Activated CD4-positive, CD25-positive, alpha-beta regulatory T cell treated with anti-CD3 and anti-CD28 coated beads, Interleukin-2, amount 50 U/mL, for 16 hours (primary cell): Measurements from ENCODE around the gene KIRREL1.

Source experiments
- DNase-seq: peaks from one replicate; pipeline ENCODE4 v3.0.0-alpha.2; 2020; ENCODE audit warnings: low read depth, low spot score

Gene KIRREL1

DNA sequence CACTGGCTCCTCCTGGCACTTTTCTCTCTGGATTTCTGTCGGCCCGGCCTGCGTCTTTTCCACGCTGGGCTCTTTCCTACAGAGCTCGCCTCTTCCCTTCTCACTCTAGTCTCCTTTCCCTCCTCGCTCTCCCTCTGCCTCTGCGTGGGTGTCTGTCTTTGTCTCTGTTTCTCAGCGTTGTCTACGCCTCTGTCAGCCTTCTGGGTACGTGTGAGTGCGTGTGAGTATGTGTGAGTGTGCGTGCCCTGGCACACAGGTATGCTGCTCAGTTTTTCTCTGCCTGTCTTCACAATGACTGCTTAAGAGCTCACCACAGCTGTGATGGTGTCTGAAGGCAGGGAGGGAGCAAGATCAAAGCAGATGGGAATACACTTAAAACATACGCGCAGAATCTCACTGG lies 77.7 kb downstream of the KIRREL1 start:
- no peak for DNase-seq

DNA sequence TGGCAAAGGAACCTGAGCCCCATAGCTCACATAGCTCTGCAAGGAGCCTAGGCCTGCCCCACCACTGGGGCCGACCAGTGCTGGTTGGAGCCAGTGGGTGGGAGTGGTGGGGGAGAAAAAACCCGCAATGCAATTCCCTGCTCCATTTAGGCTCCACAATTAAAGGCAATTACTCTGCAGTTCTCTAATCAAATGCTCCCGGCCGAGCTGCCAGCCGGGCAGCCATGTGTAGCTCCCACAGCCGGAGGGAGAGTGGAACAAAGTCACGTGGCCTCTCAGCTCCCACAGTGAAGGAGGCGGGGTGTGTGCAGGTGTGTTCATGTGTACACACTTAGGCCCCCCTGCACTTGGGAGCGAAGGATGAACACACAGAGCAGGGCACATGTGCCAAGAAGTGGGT lies 81.6 kb downstream of the KIRREL1 start:
- DNase-seq = no peak

DNA sequence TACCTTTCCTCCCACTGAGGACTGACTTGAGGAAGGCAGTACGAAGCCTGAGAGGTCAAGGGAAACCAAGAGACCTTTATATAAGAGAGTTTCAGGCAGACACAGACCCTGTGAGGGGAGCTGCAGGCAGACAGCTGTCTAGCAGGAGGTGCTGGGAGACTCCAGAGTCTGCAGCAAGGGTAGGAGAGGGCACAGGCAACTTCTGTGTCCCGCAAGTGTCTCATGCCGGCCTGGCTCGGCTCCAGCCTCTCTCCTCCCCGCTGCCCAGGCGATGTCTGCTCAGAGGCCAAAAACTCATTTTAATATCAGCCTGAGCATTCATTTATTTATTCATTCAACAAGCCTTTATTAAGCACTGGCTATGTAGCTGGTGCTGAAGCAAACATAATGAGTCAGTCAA lies 83.0 kb downstream of the KIRREL1 start:
- DNase-seq = no peak

DNA sequence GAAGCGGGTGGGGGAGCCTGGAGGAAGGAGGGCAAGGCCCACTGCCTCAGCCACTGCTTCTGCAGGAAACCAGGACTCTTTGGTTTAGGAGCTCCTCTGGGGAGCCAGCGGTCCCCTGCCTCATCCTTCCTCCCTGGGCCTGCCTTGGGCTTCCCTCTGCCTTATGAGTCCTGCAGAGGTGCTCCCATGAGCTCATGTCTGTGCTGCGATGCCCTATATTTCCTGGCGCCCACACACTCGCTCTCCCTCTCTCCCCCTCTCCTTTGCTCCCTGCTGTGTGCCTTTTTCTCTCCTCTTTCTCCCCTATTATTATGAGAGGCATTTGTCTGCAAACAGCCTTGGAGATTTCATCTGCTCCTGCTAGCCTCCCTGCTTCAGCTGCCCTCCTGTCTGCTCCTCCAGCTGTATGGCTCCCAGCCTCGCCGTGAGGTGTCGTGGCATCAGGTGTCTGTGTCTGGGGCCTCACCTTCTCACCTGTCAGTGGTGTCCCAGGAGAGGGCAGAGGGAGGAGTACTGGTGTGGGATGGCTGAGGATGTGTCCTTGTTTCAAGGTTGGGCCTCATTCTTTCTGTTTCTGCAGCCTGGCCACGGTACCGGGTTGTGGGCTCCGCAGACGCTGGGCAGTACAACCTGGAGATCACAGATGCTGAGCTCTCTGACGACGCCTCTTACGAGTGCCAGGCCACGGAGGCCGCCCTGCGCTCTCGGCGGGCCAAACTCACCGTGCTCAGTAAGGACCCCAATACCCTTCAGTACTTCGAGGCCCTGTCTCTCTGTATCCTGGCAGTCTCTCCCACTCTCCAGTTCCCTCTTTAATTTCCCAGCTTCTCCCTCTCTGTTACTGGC lies 84.2 kb downstream of the KIRREL1 start:
- no peak for DNase-seq

GRCh38 chr1:158078569-158079080 lies 85.2 kb downstream of the KIRREL1 start:
- DNase-seq = no peak

GRCh38 chr1:158080066-158080465 lies 86.6 kb downstream of the KIRREL1 start:
- no peak for DNase-seq

DNA sequence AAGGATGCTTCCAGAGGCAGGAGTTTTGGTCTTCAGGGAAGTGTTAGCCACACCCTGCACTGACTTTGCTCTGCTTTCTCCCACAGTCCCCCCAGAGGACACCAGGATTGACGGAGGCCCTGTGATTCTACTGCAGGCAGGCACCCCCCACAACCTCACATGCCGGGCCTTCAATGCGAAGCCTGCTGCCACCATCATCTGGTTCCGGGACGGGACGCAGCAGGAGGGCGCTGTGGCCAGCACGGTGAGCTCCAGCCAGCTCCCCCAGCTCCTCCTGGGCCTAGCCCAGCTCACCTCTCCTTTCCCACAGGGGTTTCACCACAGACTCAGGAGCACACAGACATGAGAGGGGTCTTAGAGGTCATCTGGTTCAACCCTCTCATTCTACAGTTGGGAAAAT lies 90.9 kb downstream of the KIRREL1 start:
- no peak for DNase-seq

- DNase-seq = no peak
These were observed 91.3 kb downstream of the KIRREL1 start for GRCh38 chr1:158084747-158085146.

DNA sequence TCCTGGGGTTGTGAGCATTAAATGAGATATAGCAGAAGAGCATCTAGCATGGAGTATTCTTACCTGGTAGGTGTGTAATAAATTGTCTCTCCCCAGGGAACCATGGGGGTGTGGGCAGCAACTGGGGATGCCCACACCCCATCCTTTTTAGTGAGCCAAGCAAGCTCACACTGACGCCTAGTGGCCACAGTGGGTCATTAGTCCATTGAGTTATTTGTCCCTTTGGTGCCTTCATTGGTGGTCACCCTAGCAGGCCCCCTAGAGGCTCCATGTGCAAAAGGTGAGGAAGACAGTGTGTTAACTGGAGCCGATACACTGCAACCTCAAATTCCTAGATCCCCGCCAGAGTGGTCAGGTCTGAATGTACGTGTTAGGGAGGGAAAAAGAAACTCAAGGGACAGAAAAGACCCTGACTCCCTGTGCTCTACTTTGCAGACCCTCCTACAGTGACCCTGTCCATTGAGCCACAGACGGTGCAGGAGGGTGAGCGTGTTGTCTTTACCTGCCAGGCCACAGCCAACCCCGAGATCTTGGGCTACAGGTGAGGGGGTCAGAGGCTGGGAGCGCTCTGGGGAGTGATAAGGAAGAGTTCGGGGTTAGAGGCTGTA lies 94.0 kb downstream of the KIRREL1 start:
- no peak for DNase-seq

DNA sequence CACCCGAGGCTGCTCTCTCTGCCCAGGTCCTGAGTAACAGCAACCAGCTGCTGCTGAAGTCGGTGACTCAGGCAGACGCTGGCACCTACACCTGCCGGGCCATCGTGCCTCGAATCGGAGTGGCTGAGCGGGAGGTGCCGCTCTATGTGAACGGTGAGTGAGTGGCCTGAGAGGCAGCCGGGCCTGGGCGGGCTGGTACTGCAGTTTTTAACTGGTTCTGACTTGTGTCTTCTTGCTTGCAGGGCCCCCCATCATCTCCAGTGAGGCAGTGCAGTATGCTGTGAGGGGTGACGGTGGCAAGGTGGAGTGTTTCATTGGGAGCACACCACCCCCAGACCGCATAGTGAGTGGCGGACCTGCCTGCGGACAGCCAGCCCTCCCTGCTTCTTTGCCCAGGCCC lies 96.0 kb downstream of the KIRREL1 start:
- no peak for DNase-seq

GRCh38 chr1:158089925-158090637 lies 96.6 kb downstream of the KIRREL1 start:
- DNase-seq = no peak

DNA sequence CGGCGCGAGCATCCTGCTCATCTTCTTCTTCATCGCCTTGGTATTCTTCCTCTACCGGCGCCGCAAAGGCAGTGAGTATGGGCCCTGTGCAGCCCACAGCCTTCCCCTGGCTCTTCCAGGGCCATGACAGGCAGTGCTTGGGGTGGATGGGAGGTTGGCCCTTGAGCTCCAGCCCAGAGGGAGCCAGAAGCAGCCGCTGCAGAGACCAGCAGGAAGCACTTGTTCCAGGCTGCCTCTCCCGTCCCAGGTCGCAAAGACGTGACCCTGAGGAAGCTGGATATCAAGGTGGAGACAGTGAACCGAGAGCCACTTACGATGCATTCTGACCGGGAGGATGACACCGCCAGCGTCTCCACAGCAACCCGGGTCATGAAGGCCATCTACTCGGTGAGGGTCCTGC lies 99.9 kb downstream of the KIRREL1 start:
- DNase-seq = no peak

GRCh38 chr1:158094571-158094970 lies 101.1 kb downstream of the KIRREL1 start:
- DNase-seq = no peak

GRCh38 chr1:158095737-158096335 lies 102.4 kb downstream of the KIRREL1 start:
- DNase-seq = no peak

DNA sequence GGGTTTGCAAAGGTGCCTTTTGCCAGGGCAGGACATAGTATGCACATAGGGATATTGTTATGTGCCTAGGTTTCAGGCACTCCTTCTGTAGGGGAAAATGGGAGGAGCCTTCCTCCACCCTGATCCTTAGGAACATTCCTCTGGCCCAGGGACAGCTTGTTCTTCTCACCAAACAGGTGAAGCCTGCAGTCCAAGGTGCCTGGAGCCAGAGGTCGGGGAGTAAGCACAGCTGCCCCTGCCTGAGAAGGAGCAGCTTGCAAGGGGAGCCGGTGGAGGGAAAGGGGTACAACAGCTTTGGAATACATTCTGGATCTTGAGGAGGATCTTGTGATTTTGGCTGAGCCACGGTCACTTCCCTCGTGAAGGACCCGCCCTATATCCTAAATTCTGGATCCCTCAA lies 104.8 kb downstream of the KIRREL1 start:
- DNase-seq = no peak

GRCh38 chr1:158099185-158099584 lies 105.7 kb downstream of the KIRREL1 start:
- DNase-seq = no peak

GRCh38 chr1:158100498-158100897 lies 107.1 kb downstream of the KIRREL1 start:
- DNase-seq = no peak

DNA sequence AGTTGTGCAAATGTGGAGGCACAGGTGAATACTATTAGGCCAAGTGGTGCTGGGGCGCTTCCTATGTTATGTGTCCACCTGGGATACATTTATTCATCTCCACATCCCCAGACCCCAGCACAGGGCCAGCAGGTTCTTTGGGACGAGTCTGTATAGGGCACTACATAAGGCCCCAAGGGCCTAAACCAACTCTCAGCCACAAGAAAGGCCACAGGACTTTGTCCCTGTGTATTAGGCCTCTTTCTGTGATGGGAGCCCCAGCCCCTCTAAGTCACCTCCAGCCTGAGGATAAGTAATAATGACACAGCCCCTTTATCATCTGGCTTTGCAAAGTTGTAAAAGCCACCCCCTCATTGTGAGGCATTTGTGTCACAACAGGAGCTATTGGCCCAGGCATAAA lies 108.0 kb downstream of the KIRREL1 start:
- no peak for DNase-seq

DNA sequence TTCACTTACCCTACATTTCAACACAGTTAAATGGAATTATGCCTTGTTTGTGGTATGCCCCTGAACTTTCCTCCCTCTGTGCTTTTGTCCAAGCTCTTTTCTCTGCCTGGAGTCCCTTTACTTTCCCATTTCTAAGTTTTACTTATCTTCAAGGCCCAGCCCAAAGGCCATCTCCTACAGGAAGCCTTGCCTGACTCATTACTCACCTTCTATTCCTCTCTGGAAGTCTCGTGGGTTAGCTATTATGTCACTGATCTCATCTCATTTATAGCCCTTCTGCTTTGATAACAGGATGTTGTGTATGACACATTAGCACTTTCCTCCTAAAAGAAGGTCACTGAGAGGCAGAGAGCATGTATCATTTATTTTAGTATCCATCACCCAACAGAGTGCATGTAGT lies 108.5 kb downstream of the KIRREL1 start:
- no peak for DNase-seq

DNA sequence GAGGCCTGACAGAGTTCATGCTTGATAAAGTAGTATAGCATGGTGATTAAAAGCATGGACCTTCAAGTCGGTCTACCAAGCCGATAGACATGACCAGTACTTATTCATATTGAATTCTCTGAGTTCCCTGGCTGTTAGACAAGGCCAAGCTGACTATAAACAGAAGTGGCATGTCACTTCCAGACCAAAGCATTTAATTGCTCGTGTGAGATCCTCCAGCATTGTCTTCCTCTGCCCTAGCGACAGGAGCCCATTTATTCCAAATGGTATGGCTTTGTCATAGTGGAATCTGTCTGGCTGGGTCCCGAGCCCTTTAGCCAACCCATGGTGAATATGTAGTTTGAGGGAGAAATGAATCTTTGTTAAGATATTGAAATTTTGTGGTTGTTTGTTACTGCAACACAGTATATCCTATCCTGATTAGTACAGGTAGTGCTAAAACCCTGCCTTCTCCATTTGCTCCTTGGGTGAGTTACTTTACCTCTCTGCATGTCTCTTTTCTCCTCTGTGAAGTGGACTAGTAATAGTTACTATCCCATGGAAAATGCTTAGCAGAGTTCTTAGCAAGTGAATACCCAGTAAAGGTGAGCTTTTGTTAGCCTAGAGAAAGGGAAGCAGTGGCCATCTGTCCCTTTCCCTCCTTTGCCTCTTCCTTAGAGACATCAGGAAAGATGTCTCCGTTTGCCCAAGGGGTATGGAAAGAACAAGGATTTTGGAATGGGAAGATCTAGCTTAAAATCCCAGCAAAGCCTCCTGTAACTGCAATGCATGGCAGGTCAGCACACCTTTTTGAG lies 109.6 kb downstream of the KIRREL1 start:
- no peak for DNase-seq

GRCh38 chr1:158103861-158104522 lies 110.5 kb downstream of the KIRREL1 start:
- no peak for DNase-seq
